GM18507 (cell line): ENCODE measurements around the gene ATP6V1A.

Experiments
- DNase-seq: peaks from one replicate; pipeline ENCODE4 v3.0.0; 2011; ENCODE audit warnings: low read depth; ENCODE audit not compliant: insufficient read length; ENCODE audit errors: extremely low spot score
- FAIRE-seq: peaks from 2 replicates; lab custom pipeline; 2011; peaks lifted over from hg19 to GRCh38; lab: Jason Lieb, UNC

The ATP6V1A gene

GRCh38 chr3:113746548-113747282 lies at the start of gene ATP6V1A:
ATP6V1A (plus strand) TSS chr3:113747035; CDS start chr3:113778754, 31,719 bp downstream.
- FAIRE-seq: no peak
- peak; percentile 60 for DNase-seq

DNA sequence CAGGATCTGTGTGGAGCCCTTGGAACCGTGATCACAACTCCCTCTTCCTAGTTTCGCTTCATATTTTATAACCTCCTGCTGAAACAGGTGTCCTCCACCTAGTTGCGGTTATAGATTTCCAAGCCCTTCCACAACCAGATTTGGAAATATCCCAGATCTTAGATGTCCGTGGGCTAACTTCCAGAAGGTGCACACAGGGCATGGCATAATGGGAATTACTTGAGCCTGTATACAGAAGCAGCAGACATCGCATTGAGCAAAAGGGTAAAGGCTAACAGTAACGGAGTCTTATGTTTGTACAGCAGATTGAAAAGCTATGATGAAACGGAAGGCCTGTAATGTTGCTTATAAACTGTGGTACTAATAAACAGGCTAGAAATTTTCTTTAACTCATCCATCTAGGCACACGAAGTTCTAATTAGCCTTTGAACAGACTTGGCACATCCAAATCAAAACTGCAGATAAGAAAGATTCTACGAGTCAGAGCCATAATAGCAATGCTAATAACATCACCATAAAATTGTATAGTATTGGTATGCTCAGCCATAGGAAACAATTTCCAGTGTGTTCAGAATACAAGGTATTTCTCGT lies 49.2 kb upstream of the ATP6V1A start:
- no peak for FAIRE-seq
- no peak for DNase-seq

GRCh38 chr3:113698213-113698742 lies 48.6 kb upstream of the ATP6V1A start:
- DNase-seq (no peak), FAIRE-seq (no peak)

DNA sequence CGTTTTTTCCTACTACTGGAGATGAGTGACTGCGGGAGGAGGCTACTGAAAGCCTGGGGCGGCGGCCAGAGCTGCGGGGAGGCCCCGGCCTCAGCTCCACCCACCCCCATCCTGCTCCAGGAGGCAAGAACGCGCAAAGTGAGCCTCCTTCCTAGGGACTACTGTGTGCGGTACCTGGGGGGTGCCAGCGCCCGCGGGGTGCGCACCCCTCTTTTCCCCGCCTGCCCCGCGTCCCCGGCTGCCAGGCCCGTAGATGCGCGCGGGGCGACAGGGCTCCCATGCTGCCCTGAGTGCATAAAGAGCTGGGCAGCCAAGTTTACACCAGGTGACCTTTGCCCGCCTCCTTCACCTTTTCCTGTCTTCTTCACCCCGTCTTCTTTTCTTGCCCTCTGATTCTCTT lies 47.9 kb upstream of the ATP6V1A start:
- no peak for FAIRE-seq
- DNase-seq: no peak

DNA sequence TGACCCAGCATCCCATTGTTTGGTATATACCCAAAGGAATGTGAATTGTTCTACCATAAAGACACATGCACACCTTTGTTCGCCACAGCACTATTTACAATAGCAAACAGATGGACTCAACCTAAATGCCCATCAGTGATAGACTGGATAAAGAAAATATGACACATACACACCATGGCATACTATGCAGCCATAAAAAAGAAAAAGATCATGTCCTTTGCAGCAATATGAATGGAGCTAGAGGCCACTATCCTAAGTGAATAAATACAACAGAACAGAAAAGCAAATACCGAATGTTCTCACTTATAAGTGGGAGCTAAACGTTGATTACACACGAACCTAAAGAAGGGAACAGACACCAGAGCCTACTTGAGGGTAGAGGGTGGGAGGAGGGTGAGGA lies 39.0 kb upstream of the ATP6V1A start:
- DNase-seq (no peak), FAIRE-seq (no peak)

- FAIRE-seq: peak; percentile 31
- DNase-seq: no peak
Observed at GRCh38 chr3:113712129-113712528, 34.7 kb upstream of the ATP6V1A start.

DNA sequence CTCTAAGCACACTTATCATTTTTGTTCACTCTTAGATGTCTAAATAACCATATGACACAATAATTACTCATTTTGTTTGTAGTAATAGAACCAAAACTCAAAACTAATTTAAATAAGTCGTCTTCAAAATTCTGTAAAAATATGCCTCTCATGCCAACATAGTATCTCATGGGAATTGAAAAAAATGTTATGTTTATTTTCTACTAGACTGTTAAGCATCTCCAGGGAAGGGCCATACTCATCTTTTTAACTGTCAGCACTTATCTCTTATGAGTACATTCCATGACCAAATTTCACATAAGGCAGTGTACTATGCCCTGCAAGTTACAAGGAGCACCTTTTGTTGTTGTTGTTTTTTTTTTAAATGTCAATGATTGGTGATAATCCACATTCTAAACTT lies 32.1 kb upstream of the ATP6V1A start:
- no peak for DNase-seq
- FAIRE-seq: no peak

- FAIRE-seq (no peak), DNase-seq (no peak)
Observed at GRCh38 chr3:113717308-113717707, 29.5 kb upstream of the ATP6V1A start.

DNA sequence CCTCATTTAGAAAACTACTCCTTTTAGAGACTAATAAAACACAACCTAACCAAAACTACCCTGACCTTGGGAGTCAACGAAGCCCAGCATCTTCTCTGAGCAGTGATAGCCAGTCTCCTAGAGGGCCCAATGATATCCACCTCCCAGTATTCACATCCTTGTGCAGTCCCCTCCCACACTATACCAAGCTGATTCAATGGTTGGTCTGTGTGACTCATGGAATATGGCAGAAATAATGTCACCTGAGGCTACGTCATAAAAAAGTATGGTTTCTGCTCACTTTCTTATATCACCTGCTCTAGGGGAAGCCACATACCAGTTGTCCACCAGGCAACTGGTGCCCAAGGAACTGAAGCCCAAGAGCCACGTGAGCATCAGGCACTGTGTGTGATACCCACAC lies 29.0 kb upstream of the ATP6V1A start:
- DNase-seq (no peak), FAIRE-seq (no peak)

DNA sequence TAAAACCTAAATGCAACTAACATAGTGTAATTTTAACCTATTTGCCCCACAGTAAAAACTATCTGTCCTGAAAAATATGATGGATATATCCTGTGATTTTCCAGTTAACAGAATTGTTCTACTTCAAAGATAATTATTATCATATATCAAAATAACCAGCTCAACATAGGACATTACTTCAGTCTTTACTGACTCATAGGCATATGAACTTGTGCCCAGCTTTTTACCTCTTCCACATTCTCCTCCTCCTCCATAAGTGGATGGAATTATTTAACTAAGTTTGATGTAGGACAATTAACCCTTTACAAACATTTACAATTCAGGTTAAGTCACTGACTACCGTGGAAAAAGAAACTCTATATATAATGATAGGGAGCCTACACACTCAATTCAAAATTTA lies 27.5 kb upstream of the ATP6V1A start:
- FAIRE-seq: no peak
- DNase-seq: no peak

DNA sequence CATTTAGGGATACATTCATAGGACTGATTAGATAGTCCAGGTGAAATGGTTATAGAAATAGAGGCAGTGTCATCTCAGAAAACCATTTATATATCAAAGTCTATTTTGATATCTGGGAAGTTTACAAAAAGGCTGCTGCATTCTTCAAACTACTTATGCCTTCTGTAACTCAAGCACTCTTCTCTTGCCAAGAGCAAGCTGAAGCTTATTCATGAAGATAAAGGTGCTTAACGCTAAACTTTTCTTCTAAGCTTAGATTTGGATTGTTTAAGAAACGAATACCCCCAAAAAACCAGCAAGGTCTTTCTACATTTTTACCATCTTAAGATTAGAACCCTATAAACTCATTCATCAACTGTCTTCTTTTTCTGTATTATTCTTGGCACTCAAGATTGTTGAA lies 27.1 kb upstream of the ATP6V1A start:
- FAIRE-seq (no peak), DNase-seq (no peak)

- DNase-seq: no peak
- no peak for FAIRE-seq
Observed at GRCh38 chr3:113721636-113722035, 25.2 kb upstream of the ATP6V1A start.

DNA sequence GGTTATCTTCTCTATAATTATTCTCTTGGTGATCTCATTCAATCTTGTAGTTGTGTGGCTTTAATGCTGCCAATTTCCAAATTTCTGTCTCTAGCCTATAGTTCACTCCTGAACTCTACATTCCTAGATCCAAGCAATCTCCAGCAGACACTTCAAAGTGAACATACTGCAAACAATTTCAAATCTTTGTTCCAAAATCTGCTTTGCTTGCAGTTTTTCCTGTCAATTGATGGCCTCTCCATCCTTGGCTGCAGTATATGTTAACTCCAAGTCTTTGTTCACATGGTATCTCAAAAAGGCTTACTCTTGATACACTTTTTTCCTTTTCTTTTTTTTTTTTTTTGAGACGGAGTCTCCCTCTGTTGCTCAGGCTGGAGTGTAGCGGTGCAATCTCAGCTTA lies 18.2 kb upstream of the ATP6V1A start:
- DNase-seq: no peak
- no peak for FAIRE-seq

DNA sequence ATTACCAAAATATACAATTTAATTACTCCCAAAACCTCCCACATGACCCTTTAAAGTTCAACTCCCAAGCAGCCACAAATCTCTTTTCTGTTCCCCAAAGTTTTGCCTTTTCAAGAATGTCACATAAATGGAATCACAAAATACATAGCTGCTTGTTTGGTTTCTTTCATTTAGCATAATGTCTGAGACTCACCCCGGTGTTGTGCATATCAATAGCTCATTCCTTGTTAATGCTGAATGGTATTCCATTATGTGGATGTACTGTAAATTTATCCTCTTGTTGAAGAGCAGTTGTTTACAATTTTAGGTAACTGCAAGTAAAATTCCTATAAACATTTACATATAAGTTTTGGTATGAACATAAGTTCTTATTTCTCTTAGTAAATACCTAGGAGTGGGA lies 16.3 kb upstream of the ATP6V1A start:
- DNase-seq (no peak), FAIRE-seq (no peak)

DNA sequence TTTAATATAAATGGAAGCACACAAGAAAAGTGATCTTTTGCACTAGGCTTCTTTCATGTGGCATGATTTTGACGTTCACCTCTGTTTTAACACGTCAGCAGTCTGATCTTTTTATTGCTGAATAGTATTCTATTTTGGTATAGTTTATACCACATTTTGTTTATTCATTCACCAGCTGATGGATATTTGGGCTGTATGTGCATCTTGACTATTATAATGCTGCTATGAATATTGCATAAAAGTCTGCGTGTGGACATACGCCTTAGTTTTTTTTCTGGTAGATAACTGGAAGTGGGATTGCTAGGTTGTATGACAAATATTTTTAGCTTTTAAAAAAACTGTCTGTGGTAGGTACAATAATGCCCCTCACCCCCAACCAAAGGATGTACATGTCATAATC lies 15.1 kb upstream of the ATP6V1A start:
- DNase-seq: no peak
- FAIRE-seq: no peak

DNA sequence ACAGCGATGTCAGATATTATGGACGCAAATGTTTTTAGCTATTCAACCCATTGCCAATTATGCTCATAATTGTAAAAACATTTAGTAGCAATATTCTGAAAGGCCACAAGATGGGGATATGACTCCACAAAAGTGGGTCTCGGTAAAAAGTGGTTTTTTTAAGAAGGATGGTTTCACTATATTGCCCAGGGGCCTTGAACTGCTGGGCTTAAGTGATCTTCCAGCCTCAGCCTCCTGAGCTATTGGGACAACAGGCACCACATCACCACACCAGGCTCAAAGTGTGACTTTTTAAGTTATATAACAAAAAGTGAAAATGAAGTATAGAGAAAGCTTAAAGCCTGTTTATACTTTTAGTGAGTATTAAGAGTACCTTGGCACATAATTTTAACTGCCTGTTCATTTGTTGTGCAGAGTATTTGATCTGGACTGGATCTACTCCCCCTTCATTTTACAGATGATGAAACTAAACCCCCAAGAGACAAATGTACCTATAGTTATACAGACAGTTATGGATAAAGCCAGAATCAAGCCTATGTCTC lies 10.2 kb upstream of the ATP6V1A start:
- FAIRE-seq: peak; percentile 88
- no peak for DNase-seq

DNA sequence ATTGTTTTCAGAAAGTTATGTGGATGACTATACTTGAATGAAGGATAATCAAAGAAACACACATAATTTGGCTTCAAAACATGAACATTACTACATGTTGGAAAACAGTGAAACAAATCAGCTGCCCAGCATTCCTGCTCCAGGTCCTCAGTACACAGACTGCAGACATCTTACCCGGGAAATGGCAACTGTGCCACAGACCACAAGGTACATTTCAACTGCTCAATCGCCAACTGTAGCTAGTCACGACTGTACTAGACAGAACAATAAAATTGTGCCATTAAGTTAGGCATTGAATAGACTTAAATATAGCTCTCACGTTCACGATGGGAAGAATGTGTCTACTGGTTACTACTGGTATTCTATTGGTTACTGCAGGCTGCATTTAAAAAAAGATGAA lies 5.7 kb upstream of the ATP6V1A start:
- peak; percentile 36 for FAIRE-seq
- no peak for DNase-seq

DNA sequence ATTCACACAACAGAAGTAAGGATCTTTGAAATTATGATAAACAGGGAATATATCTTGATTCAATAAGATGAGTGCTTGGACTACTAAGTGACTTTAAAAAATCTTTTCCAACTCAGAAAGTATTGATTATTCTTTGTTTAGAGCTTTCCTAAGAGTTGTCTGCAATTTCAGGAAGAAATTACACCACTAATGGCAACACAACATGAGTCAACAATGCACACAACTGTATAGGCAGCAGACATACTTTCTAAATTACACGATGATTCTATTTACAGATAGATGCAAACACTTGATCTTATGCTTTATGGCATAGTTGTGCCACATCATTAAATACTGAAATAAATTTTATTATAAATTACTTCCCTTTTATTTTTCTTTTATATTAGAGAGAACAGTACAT lies 5.2 kb upstream of the ATP6V1A start:
- no peak for DNase-seq
- FAIRE-seq: no peak

DNA sequence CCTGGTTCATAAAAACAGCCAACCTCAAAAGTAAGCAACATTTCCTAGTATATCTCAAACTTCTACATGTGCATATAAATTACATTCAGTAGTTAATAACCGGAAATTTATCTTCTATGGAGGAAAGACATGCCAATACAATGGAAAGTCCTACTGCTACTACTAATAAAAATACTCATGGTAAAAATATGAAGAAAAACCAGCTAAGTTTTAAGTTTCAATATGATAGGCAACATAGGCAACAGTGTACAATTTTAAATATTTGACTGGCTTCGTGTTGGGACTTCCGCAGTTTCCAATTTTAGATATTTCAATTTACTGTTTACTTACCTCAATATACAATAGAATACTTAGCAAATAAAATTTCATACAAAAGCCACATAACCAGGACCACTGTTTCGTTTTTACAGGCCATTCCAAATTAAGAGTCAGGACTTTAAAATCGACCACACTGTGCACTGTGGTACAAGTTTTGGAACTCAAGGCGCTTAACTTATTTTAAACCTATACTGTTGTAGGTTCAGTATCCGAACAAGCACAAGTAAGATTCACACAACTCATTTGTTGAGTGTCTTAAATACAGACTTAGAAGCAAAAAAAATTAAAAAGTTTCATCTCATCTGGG lies 3.7 kb upstream of the ATP6V1A start:
- FAIRE-seq (peak; percentile 57), DNase-seq (no peak)

DNA sequence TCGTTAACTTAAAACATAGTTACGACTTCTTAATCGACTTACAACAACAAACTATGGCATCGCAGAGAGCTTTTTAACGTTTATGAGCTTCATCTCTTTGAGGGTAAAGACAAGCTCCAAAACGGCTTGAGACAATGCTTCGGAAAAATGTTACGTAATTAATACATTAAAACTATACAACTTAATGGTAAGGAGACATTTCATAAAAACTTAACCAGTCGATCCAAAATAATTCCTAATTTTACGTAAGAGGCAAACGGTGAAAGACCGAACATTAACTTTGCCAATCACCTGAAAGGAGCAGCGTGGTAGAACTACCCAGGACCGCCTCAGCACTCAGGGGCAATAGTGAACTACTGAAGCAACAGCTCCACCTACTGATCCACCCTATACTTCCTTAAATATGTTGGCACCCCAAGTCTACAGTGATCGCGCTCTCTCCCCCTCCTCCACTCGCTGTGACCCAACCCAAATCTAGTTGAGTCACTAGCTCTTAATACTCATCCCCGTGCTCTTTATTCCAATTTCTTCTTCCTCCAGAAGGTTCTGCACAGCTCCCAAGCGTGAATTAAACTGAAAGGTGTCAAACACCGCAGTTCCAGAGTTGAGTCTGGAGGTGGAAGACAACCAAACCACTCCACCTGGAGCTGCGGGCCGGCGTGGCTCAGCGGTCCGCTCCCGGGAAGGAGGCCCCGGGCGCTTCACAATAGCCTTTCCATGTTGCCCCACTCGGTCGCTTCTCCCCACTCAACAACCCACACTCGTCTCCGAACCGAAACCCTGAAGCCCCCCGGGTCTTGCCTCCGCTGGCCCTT lies 1.7 kb upstream of the ATP6V1A start:
- peak; percentile 96 for FAIRE-seq

More for the DNA sequence above, 1.7 kb upstream of the ATP6V1A start:
- no peak for DNase-seq
